GM10266 (cell line): Measurements from ENCODE around the gene GPLD1.
"Not testable (repeated sequence)": the region's sequence is repeated elsewhere in the genome, so short reads cannot be mapped to it uniquely, and the experiment has no call there.

Experiments
- DNase-seq: peaks from one replicate; pipeline ENCODE4 v3.0.0; 2012; ENCODE audit errors: extremely low spot score
- CTCF ChIP-seq: IDR thresholded peaks from 2 replicates; pipeline ENCODE4 v1.5.1; 2012; ENCODE audit warnings: mild to moderate bottlenecking, low read depth; ENCODE audit not compliant: control insufficient read depth, insufficient read depth; ENCODE audit errors: missing control alignments

GPLD1 gene

GRCh38 chr6:24430086-24430485 lies 59.3 kb downstream of the GPLD1 start:
- DNase-seq = no peak
- TF ChIP-seq CTCF = no peak

GRCh38 chr6:24429146-24429545 lies 60.2 kb downstream of the GPLD1 start:
- DNase-seq = no peak
- no peak for TF ChIP-seq CTCF

- no peak for DNase-seq
- TF ChIP-seq CTCF = no peak
Observed at GRCh38 chr6:24428615-24429014, 60.8 kb downstream of the GPLD1 start.

GRCh38 chr6:24426729-24427446 lies 62.5 kb downstream of the GPLD1 start:
- no peak for DNase-seq
- no peak for TF ChIP-seq CTCF

- DNase-seq = no peak
- TF ChIP-seq CTCF = no peak
Observed at GRCh38 chr6:24425091-24425490, 64.3 kb downstream of the GPLD1 start.

GRCh38 chr6:24419526-24419925 lies 69.9 kb downstream of the GPLD1 start:
- DNase-seq = no peak
- no peak for TF ChIP-seq CTCF

GRCh38 chr6:24415753-24416152 lies 73.6 kb downstream of the GPLD1 start:
- TF ChIP-seq CTCF = no peak

GRCh38 chr6:24414531-24414930 lies 74.8 kb downstream of the GPLD1 start:
- DNase-seq = not testable (repeated sequence)

More at GRCh38 chr6:24415753-24416152, 73.6 kb downstream of the GPLD1 start:
- no peak for DNase-seq
